SW 1271 (cell line): Measurements from ENCODE around the gene DYRK1B.
"Not testable (repeated sequence)": the region's sequence is repeated elsewhere in the genome, so short reads cannot be mapped to it uniquely, and the experiment has no call there.

Experiments
- DNase-seq, 2 experiments: peaks; one replicate each; lab custom pipeline; 2025; lab: John Stamatoyannopoulos, UW

Gene DYRK1B

DNA sequence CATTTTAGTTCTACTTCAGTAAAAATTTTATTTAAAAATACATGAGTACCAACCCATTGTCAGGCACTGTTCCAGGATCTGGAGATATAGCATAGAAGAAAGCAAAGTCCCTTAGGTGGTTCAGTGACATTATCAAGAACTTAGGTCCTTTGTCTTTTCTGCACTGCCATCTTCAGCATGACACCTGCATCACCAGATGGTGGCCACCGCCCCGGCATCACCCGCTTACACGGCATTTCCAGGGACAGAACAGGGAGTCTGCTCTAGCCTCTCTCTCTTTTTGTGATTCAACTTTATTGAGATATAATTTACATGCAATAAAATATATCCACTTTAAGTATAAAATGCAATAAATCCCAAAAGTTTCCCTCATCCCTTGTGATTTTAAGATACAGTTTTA, 23.5 kb downstream of the DYRK1B start:
- DNase-seq = no peak

DNA sequence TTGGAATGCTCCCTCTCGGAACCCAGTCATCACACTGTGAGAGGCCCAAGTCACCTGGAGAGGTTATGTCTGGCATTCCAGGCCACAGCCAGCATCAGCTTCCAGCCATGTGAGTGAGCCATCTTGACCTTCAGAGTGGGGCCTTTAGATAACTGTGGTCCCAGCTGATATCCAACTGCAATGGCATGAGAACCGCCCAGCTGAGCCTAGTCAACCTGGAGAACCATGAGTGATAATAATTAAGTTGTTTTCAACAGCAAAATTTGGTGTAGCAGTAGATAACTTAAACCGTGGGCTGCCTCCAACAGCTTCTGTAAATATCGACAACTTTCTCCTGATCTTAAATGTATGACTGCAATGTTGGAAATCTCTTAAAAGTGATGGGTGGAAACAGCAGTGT, 24.6 kb downstream of the DYRK1B start:
- DNase-seq = no peak

DNA sequence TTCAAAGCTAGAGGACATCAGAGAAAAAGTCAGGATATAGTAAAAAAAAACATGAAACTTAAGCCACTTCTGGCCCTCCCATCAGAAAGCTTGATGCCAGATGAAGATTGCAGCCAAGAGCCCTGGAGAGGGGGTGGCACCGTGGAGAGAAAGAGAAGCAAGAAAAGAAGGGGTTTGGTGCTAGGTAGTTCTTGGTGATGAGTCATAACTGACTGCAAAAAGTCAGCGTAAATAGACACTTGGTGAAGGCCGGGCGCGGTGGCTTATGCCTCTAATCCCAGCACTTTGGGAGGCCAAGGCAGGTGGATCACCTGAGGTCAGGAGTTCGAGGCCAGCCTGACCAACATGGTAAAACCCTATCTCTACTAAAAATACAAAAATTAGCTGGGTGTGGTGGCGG, 25.3 kb downstream of the DYRK1B start:
- not testable (repeated sequence) for DNase-seq

DNA sequence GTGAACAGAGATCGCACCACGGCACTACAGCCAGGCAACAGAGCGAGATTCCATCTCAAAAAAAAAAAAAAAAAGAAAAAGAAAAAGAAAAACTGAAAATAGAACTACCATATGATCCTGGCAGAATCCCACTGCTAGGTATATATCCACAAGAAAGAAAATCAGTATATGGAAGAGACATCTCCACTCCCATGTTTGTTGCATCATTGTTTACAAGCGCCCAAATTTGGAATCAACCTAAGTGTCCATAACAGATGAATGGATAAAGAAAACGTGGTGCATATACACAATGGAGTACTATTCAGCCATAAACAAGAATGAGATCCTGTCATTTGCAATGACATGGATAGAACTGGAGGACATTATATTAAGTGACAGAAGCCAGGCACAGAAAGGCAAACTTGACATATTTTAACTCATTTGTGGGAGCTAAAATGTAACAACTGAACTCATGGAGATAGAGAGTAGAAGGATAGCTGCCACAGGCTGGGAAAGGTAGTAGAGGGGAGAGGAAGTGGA, 26.1 kb downstream of the DYRK1B start:
- DNase-seq = no peak

DNA sequence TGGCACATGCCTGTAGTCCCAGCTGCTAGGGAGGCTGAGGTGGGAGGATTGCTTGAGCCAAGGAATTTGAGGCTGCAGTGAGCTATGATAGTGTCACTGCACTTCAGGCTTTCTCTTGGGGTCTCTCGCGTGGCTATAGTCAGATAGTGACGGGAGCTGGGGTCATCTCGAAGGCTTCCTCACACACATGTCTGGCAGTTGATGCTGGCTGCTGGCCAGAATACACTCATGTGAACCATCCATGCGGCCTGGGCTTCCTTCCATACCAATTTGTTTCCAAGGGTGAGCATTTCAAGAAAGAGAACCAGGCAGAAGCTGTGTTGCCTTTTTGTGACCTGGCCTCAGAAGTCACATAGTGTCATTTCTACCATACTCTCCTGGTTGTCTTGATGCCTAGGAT, 28.9 kb downstream of the DYRK1B start:
- DNase-seq = no peak

DNA sequence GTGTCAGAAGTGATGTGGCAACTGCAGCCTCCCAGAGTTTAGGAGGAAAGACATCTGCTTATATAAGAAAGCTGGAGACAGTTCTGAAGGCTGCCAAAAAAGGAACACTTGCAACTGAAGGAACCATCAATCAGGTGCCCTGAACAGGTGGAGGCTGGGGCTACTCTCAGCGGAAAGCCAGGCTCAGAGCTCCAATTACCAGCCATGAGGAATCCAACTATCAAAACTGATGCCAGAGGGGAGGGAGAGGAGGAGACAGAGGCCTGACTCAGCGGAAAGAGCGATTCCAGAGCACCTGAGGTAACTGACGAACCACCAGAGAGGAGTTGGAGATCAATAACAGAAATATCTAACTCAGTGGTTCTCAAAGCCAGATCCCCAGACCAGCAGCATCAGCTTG, 31.0 kb downstream of the DYRK1B start:
- no peak for DNase-seq

DNA sequence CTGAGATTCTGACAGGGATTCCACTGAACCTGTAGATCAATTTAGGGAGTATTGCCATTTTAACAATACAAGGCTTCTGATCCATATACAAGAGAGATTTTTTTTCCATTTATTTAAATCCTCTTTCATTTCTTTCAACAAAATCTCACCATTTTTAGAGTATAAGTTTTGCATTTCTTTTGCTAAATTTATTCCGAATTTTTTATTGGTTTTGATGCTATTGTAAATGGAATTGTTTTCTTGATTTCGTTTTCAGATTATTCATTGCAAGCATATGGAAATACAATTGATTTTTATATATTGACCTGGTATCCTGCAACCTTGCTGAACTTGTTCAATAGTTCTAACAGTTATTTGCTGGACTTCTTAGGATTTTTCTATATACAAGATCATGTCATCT, 36.9 kb downstream of the DYRK1B start:
- DNase-seq = no peak

DNA sequence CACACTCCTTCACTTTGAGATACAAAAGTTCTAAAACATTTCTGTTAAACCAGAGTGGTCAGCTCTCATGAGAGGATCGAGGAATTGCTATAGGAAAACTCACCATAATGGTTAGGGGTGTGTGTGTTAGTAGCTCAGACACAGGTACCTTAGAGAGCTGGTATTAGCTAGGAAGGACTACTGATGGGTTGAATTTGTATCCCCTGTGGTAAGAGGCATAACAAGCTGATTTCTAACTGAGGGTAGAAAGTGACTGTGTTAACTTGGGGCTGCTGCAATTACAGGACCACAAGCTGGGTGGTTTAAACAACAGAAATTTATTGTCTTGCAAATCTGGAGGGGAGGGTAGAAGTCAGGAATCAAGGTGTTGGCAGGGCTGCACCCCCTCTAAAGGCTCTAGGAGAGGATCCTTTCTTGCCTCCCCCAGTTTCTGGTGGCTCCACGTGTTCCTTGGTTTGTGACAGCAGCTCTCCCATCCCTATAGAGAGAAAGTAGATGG, 37.9 kb downstream of the DYRK1B start:
- no peak for DNase-seq

DNA sequence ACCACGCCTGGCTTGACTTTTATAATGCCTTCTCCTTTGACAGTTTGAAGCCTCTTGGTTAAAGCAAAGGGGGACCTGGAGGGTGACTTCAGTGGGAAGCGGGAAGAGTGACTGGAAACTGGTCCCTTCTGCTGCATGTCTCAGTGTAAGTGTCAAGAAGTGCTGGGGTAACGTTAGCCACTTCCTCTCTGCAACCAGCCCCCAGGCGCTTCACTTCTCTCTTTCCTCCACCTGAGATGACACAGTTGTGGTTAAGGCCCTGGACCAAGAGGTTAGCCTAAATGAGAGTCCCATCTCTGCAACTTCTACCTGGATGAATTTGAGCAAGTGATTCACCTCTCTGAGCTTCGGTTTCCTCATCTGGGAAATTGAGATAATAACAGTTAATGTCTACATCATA, 39.0 kb downstream of the DYRK1B start:
- DNase-seq = no peak

DNA sequence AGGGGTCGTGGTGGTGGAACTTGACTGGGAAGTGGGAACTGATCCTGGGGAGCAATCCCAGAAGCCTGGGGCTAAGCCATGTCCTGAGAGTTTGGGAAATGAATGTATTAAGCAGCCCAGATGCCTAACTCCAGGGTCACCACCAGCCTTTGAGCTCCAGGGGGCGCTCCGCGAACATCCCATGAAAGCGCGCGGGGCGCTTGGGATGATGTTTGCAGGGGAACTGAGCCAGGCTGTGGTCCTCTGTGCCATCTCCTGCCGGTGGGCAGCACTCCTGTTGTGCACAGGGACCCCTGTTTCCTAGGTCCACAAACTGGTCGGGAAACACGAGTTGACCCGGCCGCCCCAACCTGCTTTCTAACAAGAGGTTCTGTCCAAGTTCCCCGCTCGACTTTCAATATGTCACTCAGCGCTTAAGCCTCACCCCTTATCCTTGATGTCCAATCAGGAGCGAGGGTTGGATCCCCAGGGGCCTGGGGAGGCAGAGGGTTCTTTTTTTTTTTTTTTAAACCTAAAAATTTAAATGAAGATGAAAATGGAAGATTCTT, 40.9 kb downstream of the DYRK1B start:
- peak in 1 of 2 experiments; percentile 29 for DNase-seq

DNA sequence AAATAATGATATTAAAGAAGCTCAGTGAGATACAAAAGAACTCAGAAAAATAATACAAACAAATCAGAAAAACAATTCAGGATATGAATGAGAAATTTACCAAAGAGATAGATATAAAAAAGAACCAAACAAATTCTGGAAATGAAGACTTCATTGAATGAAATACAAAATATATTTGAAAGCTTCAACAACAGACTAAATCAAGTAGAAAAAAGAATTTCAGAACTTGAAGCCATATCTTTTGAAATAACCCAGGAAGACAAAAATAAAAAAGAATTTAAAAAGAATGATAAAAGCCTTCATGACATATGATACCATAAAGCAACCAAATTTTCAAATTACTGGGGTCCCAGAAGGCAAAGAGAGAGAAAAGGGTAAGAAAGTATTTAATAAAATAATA, 45.7 kb downstream of the DYRK1B start:
- no peak for DNase-seq

DNA sequence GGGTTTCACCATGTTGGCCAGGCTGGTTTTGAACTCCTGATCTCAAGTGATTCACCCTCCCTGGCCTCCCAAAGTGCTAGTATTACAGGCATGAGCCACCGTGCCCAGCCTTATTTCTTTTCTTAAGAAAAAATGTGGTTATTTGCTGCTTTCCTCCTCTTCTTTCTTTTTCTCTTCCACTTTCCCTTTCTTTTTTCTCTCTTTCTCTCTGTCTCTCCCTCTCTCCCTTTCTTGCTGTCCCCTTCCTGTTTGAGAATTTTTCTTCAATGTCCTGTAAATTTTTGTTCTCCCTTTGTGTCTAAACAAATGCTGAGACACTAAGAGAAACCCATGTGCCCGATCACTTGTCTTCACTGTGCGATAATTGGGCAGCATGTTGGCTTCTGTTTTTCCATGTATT, 53.1 kb downstream of the DYRK1B start:
- DNase-seq = no peak

DNA sequence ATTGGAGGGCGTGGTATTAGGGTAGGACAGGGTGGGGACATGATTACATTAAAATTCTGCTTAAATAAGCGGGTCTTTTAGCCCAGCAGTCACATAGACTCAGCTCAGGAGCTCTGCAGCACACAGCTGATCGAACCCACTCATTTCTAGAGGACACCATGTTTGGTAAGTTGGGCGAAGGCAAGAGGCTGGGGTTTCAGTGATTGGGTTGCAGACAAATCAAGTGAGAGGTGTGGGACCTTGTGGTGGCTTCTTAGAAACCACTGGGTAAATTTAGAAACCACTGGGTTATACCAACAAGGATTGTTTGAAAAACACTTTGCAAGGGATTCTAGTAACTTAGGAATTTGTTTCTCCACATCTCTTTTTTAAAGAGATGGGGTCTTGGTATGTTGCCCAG, 55.2 kb downstream of the DYRK1B start, which contains the start of gene LEUTX:
TSS of gene LEUTX (plus strand) at position 92 of the 400 bp plus-strand sequence. CDS start at position 159, 67 bp downstream.
- no peak for DNase-seq
